ENCODE results near the gene SP6.

The SP6 gene

GRCh38 chr17:47895347-47895855 lies 44.4 kb upstream of the SP6 start:
- TF ChIP-seq CTCF (IDR thresholded peaks at IDR 0.05) (no peak), ZFX (IDR thresholded peaks at IDR 0.05; ENCODE audit: borderline replicate concordance) (no peak)
- peak overlapping the region; percentile 84 for H3K27ac ChIP-seq

DNA sequence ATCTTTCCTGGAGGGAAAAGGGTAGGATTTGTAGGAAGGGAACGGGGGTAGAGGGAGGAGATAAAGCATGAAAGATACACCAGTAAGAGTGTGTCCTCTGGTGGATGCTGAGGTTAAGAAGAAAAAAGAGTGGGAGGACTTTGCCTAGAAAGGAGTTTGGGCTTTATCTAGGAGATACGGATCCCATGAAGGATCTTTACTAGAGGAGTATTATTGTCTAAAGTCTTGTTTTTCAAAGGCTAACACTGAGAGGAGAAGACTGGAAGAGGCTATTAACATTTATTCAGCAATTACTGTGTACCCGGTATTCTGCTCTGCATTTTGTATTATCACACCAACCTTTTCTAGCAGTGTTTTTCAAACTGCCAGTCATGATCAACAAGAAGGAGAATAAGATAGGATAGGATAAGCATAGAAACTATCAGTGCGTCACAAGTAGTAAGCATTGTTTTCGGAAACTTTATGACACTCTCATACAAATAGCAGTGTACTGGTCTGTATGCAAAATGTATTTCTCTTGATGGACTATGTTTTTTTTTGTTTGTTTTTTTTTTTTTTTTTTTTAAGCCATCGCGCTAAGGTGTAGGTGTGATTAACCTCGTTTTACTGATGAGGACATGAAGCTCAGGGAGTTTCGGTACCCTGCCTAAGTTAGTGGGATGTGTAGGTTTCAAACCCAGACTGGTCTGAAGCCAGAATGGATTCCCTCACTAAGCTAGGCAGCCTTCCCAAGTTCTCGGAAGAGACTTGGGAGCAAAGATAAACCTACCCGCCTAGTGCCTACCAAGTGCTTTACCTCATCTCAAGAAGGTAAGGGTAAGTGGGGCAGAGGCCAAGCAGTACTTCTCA lies 43.8 kb upstream of the SP6 start:
- TF ChIP-seq ZFX (IDR thresholded peaks at IDR 0.05; ENCODE audit: borderline replicate concordance) (no peak), CTCF (IDR thresholded peaks at IDR 0.05) (no peak)
- peak overlapping the region; percentile 84 for H3K27ac ChIP-seq

- H3K27ac ChIP-seq: no peak overlapping the region
- TF ChIP-seq CTCF (IDR thresholded peaks at IDR 0.05): no peak
- TF ChIP-seq ZFX (IDR thresholded peaks at IDR 0.05; ENCODE audit: borderline replicate concordance): no peak
Measured at GRCh38 chr17:47891545-47892088, 40.7 kb upstream of the SP6 start.

DNA sequence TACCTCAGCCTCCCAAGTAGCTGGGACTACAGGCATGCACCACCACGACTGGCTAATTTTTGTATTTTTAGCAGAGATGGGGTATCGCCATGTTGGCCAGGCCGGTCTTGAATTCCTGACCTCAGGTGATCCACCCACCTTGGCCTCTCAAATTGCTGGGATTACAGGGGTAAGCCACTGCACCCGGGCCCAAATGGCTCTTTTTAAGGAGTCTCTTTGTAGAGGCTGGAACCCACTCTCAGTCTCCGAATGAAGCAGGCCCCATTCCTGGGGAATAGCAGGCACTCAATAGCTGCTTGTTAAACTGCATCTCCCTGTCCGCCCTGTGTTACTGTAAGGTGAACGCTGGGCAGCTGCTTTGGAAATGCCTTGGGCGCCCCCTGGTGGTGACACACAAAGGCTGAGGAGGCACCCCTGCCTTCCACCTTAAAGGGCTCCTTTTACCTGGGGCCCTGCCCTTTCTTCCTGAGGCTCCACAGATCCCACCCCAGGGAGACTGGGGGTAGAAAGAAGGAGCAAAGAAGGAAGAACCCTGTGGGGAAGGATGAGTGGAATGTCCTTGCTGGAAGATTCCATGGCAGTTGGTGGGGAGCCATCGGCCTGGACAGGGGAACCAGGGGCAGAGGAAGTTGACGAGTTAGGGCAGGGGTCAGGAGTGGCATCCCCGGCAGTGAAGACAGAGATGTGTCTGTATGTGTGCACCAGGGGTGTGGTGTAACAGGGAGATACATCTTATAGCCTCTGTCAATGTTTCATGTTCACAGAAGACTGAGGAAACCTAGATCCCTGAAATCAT lies 39.0 kb upstream of the SP6 start:
- no peak overlapping the region for H3K27ac ChIP-seq

GRCh38 chr17:47888293-47888692 lies 37.3 kb upstream of the SP6 start:
- no peak overlapping the region for H3K27ac ChIP-seq
- TF ChIP-seq CTCF (IDR thresholded peaks at IDR 0.05) (no peak), ZFX (IDR thresholded peaks at IDR 0.05; ENCODE audit: borderline replicate concordance) (no peak)

More for the DNA sequence above, 39.0 kb upstream of the SP6 start:
- TF ChIP-seq CTCF (IDR thresholded peaks at IDR 0.05): peak; percentile 95
- no peak for TF ChIP-seq ZFX (IDR thresholded peaks at IDR 0.05; ENCODE audit: borderline replicate concordance)

- no peak overlapping the region for H3K27ac ChIP-seq
- no peak for TF ChIP-seq ZFX (IDR thresholded peaks at IDR 0.05; ENCODE audit: borderline replicate concordance)
- TF ChIP-seq CTCF (IDR thresholded peaks at IDR 0.05): no peak
Measured at GRCh38 chr17:47884905-47885730, 34.2 kb upstream of the SP6 start.
